MG63 (cell line): Measurements from ENCODE around the gene SORCS2. TPM values are rescaled to one million over a fixed set of nuclear protein-coding genes. Genes with fewer than 3 reads are reported as not detected.
"Not testable (repeated sequence)": the region's sequence is repeated elsewhere in the genome, so short reads cannot be mapped to it uniquely, and the experiment has no call there.

ENCODE experiments used
- DNase-seq: peaks from one replicate; pipeline ENCODE4 v3.0.0-alpha.2; 2020
- H3K27me3 ChIP-seq: fragments of 250-450 bp; sonication (Bioruptor Pico); 2 replicates; pipeline ENCODE4 v1.5.1; 2020; ENCODE audit warnings: mild to moderate bottlenecking, moderate library complexity
- H3K36me3 ChIP-seq: fragments of 250-450 bp; sonication (Bioruptor Pico); 2 replicates; pipeline ENCODE4 v1.5.1; 2020; ENCODE audit warnings: mild to moderate bottlenecking, moderate library complexity
- H3K4me3 ChIP-seq: fragments of 250-450 bp; sonication (Bioruptor Pico); 2 replicates; pipeline ENCODE4 v1.5.1; 2020; ENCODE audit warnings: mild to moderate bottlenecking, moderate library complexity
- H3K9me3 ChIP-seq: fragments of 250-450 bp; sonication (Bioruptor Pico); 2 replicates; pipeline ENCODE4 v1.5.1; 2020; ENCODE audit warnings: mild to moderate bottlenecking, moderate library complexity
- total RNA-seq: library from RNA; depleted of rRNA; stranded (reverse); fragments of >200 nt; shearing (Covaris generic); gene quantifications from 2 replicates; pipeline ENCODE4 v1.2.3, GENCODE V29; 2014; ENCODE audit warnings: low replicate concordance

The SORCS2 gene
- total RNA-seq, 1 experiment from 2014 or later, result 1.5 TPM

DNA sequence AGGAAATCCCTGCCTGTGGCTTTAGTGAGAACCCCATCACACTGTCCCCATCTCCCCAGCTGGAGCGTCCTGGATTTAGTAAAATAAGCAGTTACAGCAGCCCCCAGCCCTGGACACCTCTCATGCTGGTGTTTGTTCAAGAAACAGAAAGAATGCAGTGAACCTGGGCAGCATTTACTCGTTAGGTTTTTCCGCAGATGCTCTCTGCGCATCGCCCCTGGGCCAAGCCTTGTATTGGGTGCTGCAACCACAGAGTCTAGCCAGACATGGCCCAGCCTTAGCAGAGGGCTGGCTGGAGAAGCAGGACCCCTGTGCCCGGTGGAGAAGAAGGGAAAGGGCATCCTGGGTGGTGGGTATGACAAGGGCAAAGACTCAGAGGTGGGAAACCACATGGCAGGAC lies 378.7 kb downstream of the SORCS2 start:
- no peaks in the 10 kb centered on the region for H3K27me3 ChIP-seq
- H3K36me3 ChIP-seq, result no peaks in the 10 kb centered on the region
- no peak overlapping the region for H3K4me3 ChIP-seq
- DNase-seq, result no peak
- H3K9me3 ChIP-seq, result no peaks in the 10 kb centered on the region

GRCh38 chr4:7571701-7572100 lies 379.4 kb downstream of the SORCS2 start:
- no peak for DNase-seq
- H3K27me3 ChIP-seq, result no peaks in the 10 kb centered on the region
- H3K9me3 ChIP-seq, result no peaks in the 10 kb centered on the region
- H3K4me3 ChIP-seq, result no peak overlapping the region
- no peaks in the 10 kb centered on the region for H3K36me3 ChIP-seq

DNA sequence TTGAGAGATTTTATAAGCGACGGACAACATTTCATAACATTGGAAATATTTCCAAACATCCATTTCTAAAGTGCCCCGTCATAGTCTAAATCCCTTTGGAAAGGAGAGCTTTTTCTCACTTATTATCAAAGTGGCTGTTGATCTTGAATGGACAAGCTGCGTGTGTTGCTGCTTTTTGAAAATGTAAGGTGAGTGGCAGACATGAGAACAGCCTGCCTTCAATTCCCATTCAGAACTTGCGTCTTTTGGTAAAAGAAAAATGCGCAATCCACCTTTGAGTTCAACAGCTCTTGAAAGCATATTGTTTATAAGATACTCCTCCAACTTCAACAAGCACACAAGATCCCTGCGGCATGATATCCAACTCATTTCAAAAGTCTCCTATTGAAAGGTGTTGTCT lies 380.6 kb downstream of the SORCS2 start:
- no peaks in the 10 kb centered on the region for H3K27me3 ChIP-seq
- H3K9me3 ChIP-seq, result no peaks in the 10 kb centered on the region
- no peak overlapping the region for H3K4me3 ChIP-seq
- DNase-seq, result no peak
- H3K36me3 ChIP-seq, result no peaks in the 10 kb centered on the region

DNA sequence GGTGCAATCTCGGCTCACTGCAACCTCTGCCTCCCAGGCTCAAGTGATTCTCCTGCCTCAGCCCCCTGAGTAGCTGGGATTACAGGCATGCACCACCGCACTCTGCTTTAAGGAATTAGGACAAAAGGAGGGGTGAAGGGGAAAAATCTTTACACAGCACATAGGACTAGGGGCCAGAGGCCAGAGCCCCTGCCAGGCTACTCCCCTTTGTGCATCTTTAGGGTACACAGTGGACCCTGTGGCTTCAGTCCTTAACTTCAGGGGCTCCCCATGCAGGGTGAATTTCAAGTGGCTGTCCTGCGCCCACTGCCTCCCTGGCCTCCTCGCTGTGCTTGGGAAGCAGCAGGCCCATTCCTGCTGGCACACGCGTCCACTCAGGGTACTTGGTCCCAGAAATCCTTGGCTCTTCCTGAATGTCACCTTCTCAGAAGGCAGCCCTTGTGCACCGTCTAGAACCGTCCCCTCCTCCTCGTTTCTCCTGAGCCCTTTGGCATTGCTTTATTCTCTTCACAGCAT lies 381.3 kb downstream of the SORCS2 start:
- no peak overlapping the region for H3K4me3 ChIP-seq
- DNase-seq, result no peak

DNA sequence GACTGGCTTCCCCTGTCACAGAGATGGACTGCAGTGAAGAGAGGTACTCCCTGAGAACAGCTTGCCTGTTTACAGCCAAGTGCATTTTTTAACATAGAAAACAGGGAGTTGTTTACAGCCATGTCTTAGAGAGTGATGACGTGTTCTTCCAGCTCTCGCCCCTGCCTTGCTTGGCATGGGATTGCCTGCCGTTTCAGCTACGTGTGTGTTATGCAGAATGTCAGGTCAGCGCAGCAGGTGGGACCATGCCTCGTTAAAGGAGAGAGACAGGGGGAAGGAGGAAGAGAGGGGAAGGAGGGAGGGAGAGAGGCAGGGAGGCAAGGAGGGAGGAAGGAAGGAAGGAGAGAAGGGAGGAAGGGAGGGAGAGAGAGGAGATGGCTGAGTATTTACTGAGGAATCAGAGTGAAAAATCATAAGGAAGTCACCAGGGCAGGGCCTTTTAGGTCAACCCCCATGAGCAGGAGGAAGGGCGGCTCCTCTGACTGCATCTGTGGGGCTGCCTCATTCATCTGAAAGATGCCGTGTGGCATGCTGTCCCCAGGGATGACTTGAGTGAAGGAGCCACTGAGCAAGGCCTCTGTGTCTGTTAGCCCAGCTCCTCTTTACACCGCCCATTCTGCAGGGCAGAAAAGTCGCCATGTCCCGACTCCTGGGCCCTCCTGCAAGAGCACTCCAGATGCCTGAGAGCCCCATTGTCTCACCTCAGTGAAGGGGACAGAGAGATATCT lies 382.1 kb downstream of the SORCS2 start:
- Histone ChIP-seq H3K4me3 (no peak overlapping the region), H3K27me3 (no peaks in the 10 kb centered on the region), H3K9me3 (0 out of 2 replicates have a peak, but pooled peaks cover 2% of the 10 kb centered on the region), H3K36me3 (no peaks in the 10 kb centered on the region)
- no peak for DNase-seq

More for the DNA sequence above, 381.3 kb downstream of the SORCS2 start:
- Histone ChIP-seq H3K9me3 (0 out of 2 replicates have a peak, but pooled peaks cover 2% of the 10 kb centered on the region), H3K36me3 (no peaks in the 10 kb centered on the region), H3K27me3 (no peaks in the 10 kb centered on the region)

GRCh38 chr4:7575426-7575825 lies 383.1 kb downstream of the SORCS2 start:
- 0 out of 2 replicates have a peak, but pooled peaks cover 2% of the 10 kb centered on the region for H3K9me3 ChIP-seq
- no peak overlapping the region for H3K4me3 ChIP-seq
- H3K27me3 ChIP-seq, result no peaks in the 10 kb centered on the region
- no peaks in the 10 kb centered on the region for H3K36me3 ChIP-seq
- no peak for DNase-seq

DNA sequence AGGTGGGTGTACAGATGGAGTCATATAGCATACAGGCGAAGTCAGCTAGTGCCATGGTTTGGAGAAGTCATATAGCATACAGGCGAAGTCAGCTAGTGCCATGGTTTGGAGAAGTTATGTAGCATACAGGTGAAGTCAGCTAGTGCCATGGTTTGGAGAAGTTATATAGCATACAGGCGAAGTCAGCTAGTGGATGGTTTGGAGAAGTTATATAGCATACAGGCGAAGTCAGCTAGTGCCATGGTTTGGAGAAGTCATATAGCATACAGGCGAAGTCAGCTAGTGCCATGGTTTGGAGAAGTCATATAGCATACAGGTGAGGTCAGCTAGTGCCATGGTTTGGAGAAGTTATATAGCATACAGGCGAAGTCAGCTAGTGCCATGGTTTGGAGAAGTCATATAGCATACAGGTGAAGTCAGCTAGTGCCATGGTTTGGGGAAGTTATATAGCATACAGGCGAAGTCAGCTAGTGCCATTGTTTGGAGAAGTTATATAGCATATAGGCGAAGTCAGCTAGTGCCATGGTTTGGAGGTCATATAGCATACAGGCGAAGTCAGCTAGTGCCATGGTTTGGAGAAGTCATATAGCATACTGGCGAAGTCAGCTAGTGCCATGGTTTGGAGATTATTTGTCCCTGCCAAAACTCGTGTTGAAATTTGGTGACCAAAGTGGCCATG lies 385.2 kb downstream of the SORCS2 start:
- DNase-seq, H3K27me3 ChIP-seq, H3K9me3 ChIP-seq, H3K4me3 ChIP-seq, H3K36me3 ChIP-seq: not testable (repeated sequence)

- DNase-seq, result no peak
- no peaks in the 10 kb centered on the region for H3K36me3 ChIP-seq
- no peaks in the 10 kb centered on the region for H3K27me3 ChIP-seq
- H3K9me3 ChIP-seq, result 0 out of 2 replicates have a peak, but pooled peaks cover 2% of the 10 kb centered on the region
- H3K4me3 ChIP-seq, result no peak overlapping the region
These were observed 389.1 kb downstream of the SORCS2 start for GRCh38 chr4:7581477-7581876.

DNA sequence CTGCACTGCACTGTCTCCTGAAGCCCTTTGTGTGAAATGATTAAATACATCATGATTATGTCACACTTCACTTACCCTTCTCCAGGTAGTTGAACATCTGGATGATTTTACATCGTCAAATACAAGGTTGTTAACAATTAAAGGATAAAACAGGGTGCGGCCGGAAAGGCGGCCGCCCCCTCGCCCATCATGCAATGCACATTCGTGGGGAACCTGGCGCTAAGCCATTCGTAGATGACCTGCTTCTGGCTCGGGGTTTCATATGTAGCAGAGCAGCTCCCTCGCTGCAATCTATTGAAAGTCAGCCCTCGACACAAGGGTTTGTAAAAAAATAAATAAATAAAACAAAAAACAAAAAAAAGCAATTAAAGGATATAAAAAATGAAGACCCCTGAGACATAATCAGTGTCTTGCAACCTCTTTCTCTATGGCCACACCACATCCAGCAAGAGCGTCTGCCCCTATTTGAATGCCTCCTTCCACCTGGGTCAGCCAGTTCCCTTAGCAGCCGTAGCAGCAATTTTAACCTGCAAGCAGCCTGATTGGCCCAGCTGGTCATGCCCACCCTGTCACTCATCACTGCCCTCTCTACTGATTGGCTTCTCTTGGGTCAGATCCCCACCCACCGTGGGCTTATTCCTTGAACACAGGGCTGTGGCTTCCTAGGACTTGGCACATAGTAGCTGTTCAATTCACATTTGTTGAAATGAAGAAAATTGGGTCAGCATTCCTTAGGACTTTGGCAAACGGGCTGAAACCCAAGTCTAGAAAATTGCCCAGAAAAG lies 390.2 kb downstream of the SORCS2 start:
- H3K36me3 ChIP-seq, result no peaks in the 10 kb centered on the region

GRCh38 chr4:7584098-7584497 lies 391.8 kb downstream of the SORCS2 start:
- Histone ChIP-seq H3K4me3 (no peak overlapping the region), H3K9me3 (no peaks in the 10 kb centered on the region), H3K27me3 (no peaks in the 10 kb centered on the region), H3K36me3 (no peaks in the 10 kb centered on the region)
- no peak for DNase-seq

More for the DNA sequence above, 390.2 kb downstream of the SORCS2 start:
- Histone ChIP-seq H3K4me3 (no peak overlapping the region), H3K9me3 (0 out of 2 replicates have a peak, but pooled peaks cover 2% of the 10 kb centered on the region), H3K27me3 (no peaks in the 10 kb centered on the region)
- no peak for DNase-seq

DNA sequence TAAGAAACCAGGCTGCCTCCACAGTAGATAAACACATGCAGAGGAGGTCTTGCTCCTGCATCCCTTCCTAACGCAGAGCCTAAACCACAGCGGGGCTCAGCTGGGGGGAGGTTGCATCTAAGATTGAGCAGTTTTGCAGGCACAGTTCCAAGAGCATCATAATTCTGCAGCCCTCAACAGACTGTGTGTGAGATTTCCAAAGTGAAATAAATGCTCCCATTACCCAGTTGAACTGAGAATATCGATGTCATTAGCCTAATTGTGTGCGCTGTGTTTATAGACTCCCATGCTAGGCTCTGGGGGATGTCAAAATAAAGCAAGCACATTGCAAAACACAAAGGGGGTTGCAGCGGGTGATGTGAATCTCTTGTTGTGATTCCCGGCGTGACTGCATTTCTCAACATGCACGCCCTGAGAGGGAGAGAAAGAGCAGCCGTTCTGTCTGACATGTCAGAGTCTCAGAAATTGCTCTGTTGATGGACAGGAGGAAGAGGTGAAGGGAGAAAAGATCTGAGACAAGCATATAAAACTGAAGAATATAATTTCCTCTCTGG lies 392.3 kb downstream of the SORCS2 start:
- DNase-seq, result no peak
- H3K9me3 ChIP-seq, result no peaks in the 10 kb centered on the region
- no peaks in the 10 kb centered on the region for H3K36me3 ChIP-seq
- H3K27me3 ChIP-seq, result no peaks in the 10 kb centered on the region
- no peak overlapping the region for H3K4me3 ChIP-seq

DNA sequence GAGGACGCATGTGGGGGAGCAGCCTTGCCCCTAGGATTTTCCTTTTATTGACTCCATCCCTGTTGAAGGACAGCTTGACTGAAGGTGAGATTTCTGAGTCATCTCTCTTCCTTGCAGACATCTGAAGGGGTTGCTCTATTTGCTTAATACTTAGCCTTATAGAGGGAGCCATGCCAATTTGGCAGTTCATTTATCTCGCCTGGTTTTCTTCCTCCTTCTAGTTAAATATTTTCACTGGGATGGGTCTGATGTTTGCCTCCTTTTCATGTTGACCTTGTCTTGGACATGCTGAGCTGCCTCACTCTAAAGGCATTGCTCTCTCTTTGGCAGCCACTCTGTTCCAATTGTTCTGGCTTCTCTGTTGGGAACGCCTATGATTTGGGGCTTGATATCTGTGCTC lies 393.4 kb downstream of the SORCS2 start:
- Histone ChIP-seq H3K36me3 (no peaks in the 10 kb centered on the region), H3K9me3 (no peaks in the 10 kb centered on the region), H3K4me3 (no peak overlapping the region), H3K27me3 (no peaks in the 10 kb centered on the region)
- no peak for DNase-seq

GRCh38 chr4:7587433-7588405 lies 395.4 kb downstream of the SORCS2 start:
- Histone ChIP-seq H3K27me3 (no peaks in the 10 kb centered on the region), H3K9me3 (no peaks in the 10 kb centered on the region), H3K4me3 (no peak overlapping the region)

DNA sequence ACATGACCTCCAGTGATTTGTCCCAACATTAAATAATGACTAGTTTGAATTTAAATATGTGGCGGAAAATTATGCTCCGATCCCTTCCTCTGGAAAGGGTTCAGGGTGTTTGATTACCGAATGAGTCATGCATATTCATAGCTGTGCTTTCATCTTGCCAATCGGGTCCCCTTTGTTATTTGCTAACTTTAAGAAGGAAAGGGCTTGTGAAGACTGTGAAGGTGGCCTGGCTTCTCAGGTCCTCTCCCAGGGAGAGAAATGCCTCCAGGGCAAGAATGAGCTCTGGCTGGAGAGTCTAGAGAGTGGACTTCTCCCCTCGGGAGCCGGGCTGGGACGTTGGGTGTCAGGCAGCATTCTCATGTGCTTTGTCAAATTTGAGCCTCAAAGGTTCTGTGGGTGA lies 397.9 kb downstream of the SORCS2 start:
- Histone ChIP-seq H3K4me3 (no peak overlapping the region), H3K9me3 (no peaks in the 10 kb centered on the region), H3K27me3 (no peaks in the 10 kb centered on the region), H3K36me3 (no peaks in the 10 kb centered on the region)
- DNase-seq, result no peak

More at GRCh38 chr4:7587433-7588405, 395.4 kb downstream of the SORCS2 start:
- DNase-seq, result no peak
- H3K36me3 ChIP-seq, result no peaks in the 10 kb centered on the region

DNA sequence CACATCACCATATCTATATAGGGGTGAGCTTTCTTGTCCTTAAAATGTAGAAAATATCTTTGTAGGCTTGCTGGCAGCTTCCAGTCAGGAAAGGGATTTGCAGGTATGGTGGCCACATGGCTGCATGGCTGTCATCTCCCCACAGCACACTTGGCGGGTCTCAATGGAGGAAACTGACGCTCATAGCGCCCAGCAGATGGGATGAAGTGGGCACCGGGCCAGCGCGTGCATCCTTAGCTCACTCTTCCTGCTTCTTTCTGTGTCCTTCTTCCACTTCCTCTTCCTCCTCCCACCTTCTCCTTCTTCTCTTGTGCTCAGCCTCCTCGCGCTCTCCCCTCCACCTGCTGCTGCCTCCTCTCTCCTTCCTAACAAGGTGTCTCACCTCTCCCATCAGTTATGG lies 398.6 kb downstream of the SORCS2 start:
- no peak overlapping the region for H3K4me3 ChIP-seq
- no peaks in the 10 kb centered on the region for H3K27me3 ChIP-seq
- H3K9me3 ChIP-seq, result no peaks in the 10 kb centered on the region
- no peak for DNase-seq
- no peaks in the 10 kb centered on the region for H3K36me3 ChIP-seq
